Gastroesophageal sphincter (tissue), 3 donors: ENCODE data around the gene ERC1.

Source experiments
- EP300 ChIP-seq: sonication (generic); formaldehyde crosslinking; IDR thresholded peaks from one replicate; pipeline ENCODE4 v1.6.1; 2017; ENCODE audit warnings: antibody characterized with exemption, mild to moderate bottlenecking
- POLR2A ChIP-seq, 2 donors: fragments of 450-650 bp; IDR thresholded peaks; one replicate each; pipeline ENCODE4 v1.6.1; 2017; ENCODE audit warnings: antibody characterized with exemption in 2 of 2, mild to moderate bottlenecking in 2 of 2, moderate library complexity in 1 of 2
- POLR2AphosphoS5 ChIP-seq: sonication (generic); formaldehyde crosslinking; IDR thresholded peaks from one replicate; pipeline ENCODE4 v1.6.1; 2017; ENCODE audit warnings: antibody characterized with exemption
- TF ChIP-seq, protein P1 (sequence below), 4 experiments: fragments of 200-600 bp in 2 of 4; fragments of 450-650 bp in 2 of 4; sonication (generic) in 1 of 4; IDR thresholded peaks; one replicate each; pipeline ENCODE4 v1.5.1; 2017 to 2019; ENCODE audit warnings: antibody characterized with exemption in 4 of 4, mild to moderate bottlenecking in 2 of 4, moderate library complexity in 2 of 4

DNA sequence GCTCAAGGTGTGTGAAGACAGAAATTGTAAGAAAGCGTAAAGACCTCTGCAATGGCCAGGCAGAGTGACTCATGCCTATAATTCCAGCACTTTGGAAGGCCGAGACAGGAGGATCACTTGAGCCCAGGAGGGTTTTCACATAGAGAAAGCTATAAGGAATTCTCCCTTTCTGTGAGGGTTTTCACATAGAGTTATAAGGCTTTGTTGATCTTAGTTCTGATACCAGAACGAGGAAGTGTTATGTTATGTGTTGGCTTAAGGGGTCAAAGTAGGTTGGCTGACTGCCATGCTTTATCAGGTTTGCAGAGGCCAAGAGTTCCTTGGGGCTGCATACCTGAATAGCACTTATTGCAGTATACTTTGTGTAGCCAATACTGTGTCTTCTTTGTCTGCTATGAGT is 139.1 kb downstream of the ERC1 start:
- TF ChIP-seq EP300 (no peak), POLR2AphosphoS5 (no peak), POLR2A (IDR thresholded peaks at IDR 0.05) (no peak)
- TF ChIP-seq, protein P1, sequence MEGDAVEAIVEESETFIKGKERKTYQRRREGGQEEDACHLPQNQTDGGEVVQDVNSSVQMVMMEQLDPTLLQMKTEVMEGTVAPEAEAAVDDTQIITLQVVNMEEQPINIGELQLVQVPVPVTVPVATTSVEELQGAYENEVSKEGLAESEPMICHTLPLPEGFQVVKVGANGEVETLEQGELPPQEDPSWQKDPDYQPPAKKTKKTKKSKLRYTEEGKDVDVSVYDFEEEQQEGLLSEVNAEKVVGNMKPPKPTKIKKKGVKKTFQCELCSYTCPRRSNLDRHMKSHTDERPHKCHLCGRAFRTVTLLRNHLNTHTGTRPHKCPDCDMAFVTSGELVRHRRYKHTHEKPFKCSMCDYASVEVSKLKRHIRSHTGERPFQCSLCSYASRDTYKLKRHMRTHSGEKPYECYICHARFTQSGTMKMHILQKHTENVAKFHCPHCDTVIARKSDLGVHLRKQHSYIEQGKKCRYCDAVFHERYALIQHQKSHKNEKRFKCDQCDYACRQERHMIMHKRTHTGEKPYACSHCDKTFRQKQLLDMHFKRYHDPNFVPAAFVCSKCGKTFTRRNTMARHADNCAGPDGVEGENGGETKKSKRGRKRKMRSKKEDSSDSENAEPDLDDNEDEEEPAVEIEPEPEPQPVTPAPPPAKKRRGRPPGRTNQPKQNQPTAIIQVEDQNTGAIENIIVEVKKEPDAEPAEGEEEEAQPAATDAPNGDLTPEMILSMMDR (IDR thresholded peaks at IDR 0.05) = no peak
